Aorta (tissue), 5 donors: ENCODE results near the gene SPATA31D3. TPM values are rescaled to one million over a fixed set of nuclear protein-coding genes. Genes with fewer than 3 reads are reported as not detected.

ENCODE experiments used
- ATAC-seq: fragments of 200-7000 bp; cut with Tn5 transposase; one replicate; pipeline ENCODE4 v1.9.1; 2022; ENCODE audit warnings: moderate library complexity; ENCODE audit not compliant: low FRiP score
- DNase-seq, 2 donors: peaks; one replicate each; pipeline ENCODE4 v3.0.0-alpha.2; 2020
- H3K27ac ChIP-seq, 2 donors: one replicate each; pipeline ENCODE4 v1.5.1; 2013; ENCODE audit warnings: low read length in 2 of 2, mild to moderate bottlenecking in 2 of 2, moderate library complexity in 2 of 2, control low read depth in 1 of 2, inconsistent platforms in 1 of 2, low read depth in 1 of 2
- H3K27me3 ChIP-seq, 2 donors: one replicate each; pipeline ENCODE4 v1.6.1; 2013; ENCODE audit warnings: control low read depth in 1 of 2, low read length in 1 of 2, mild to moderate bottlenecking in 1 of 2, moderate library complexity in 1 of 2; ENCODE audit not compliant: insufficient read depth in 2 of 2, control insufficient read depth in 1 of 2
- H3K36me3 ChIP-seq, 2 donors: one replicate each; pipeline ENCODE4 v1.6.1; 2013; ENCODE audit warnings: control low read depth in 1 of 2, low read length in 1 of 2, mild to moderate bottlenecking in 1 of 2; ENCODE audit not compliant: insufficient read depth in 2 of 2, control insufficient read depth in 1 of 2
- H3K4me1 ChIP-seq, 2 donors: one replicate each; pipeline ENCODE4 v1.6.1; 2013; ENCODE audit warnings: low read length in 2 of 2, control low read depth in 1 of 2, mild to moderate bottlenecking in 1 of 2, moderate library complexity in 1 of 2; ENCODE audit not compliant: insufficient read depth in 2 of 2, control insufficient read depth in 1 of 2
- H3K4me3 ChIP-seq, 2 donors: one replicate each; pipeline ENCODE4 v1.5.1; 2013; ENCODE audit warnings: low read length in 2 of 2, control low read depth in 1 of 2, mild to moderate bottlenecking in 1 of 2
- H3K9me3 ChIP-seq: one replicate; pipeline ENCODE4 v1.6.1; 2013; ENCODE audit warnings: mild to moderate bottlenecking, low read length; ENCODE audit not compliant: control insufficient read depth
- WGBS, 2 donors: extraction: QIAGEN DNeasy Blood & Tissue Kit; methylation state at CpG; one replicate each; pipeline ENCODE4 v1.1.7; 2013; 5-methylcytosine and 5-hydroxymethylcytosine counted together
- intact Hi-C, 2 donors: fragments of 100-400 bp; cut with DNase I; formaldehyde crosslinking; loops; one replicate each; pipeline versions ENCODE4 v1.14.2 to v1.15.0; 2022
- polyA plus RNA-seq, 2 donors: library from polyadenylated mRNA; stranded (reverse); fragments of 200-250 nt; gene quantifications; one replicate each; pipeline ENCODE4 v1.2.3, GENCODE V29; 2013
- total RNA-seq, 2 donors: library from RNA; stranded (reverse); fragmentation: NEBNext Ultra II Directional; extraction: Animal tissue kit (Norgen Biotek cat#: 25700); gene quantifications; one replicate each; pipeline ENCODE4 v1.2.1, GENCODE V29; 2021
- donor health status: healthy with polysubstance abuse.
- donor health status: Bipolar disorder and iron deficiency.
- donor health status: DM: no; HTN: no; CAD: no.
- donor health status: DM: no; HTN: no; CAD: no.
- donor health status: DM: yes; HTN: yes; CAD: no.

SPATA31D3 gene
- total and polyA plus RNA-seq, 4 donors, result not detected

DNA sequence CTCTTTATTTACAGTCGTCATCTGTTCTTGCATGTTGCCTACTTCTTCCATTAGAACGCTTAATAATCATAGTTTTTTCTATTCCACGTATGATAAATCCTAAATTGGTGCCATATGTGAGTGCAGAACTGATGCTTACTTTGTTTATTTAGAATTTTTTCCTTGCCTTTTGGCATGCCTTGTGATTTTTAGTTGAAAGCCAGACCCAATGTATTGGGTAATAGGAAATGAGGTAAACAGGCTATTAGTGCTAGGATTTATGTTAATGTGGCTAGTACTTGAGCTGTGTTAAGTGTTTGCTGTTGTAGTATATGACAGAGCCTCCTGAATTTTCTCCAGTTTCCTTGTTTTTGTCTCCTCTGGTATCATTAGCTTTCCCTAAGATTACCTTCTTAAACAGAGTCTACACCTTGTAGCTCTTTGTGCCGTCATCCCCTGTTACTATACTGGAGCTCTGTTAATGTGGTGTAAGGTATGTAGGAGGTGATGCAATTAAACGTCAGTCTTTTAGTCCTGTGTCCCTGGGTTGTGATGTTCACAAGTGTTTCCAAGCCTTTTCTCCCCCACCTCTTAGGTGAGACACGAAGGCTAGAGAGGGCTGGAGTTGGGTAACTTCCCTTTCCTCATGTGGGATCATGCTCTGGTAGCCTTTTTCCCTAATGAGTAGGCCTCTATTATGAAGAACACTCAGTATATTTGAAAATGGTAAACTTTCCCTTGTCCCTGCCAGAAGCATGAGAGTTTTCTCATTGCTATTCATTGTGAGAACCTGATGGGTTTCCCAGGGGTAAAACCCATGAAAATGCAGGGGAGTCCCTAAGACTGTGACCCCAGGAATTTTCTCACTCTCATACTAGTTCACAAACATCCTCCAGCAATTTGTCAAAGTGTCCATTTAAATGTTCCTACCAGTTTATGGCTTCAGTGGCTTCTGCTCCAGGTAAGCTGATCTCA lies 21.2 kb downstream of the SPATA31D3 start:
- DNase-seq (no peak), ATAC-seq (no peak)
- H3K4me3 ChIP-seq, result no peak overlapping the region
- intact Hi-C loops, result no loop called here
- H3K9me3 ChIP-seq, result peaks cover 2% of the 10 kb centered on the region
- H3K27ac ChIP-seq, result no peak overlapping the region
- H3K27me3 ChIP-seq, result no peaks in the 10 kb centered on the region
- no peaks in the 10 kb centered on the region for H3K4me1 ChIP-seq
- WGBS, 2 donors, result 81 to 83% methylated on average over 6 of the region's 6 CpGs
- H3K36me3 ChIP-seq, result no peaks in the 10 kb centered on the region

DNA sequence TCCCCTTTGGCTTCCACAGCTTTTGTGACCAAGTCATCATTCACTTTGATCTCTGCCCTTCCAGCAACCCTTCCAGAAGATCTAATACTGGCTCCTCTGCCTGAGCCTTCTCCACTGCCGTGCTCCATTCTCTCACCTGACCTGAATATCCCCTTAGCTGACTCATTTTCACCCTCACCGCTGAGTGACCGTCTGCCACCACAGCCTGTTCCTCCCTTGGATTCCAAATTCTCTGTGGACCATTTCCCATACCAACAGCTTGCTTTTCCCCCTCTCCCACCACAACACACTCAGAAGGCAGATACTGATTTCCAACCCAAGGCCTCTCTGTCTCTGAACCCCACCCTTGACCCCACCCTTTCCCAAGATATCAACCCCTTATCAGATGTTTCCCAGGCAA lies 24.7 kb downstream of the SPATA31D3 start:
- WGBS, 2 donors, result 93 to 95% methylated on average over 3 of the region's 3 CpGs
- Histone ChIP-seq H3K4me3 (no peak overlapping the region), H3K27me3 (no peaks in the 10 kb centered on the region), H3K9me3 (peaks cover 2% of the 10 kb centered on the region), H3K4me1 (peaks cover 0 to 1% of the 10 kb centered on the region in 2 donors), H3K27ac (no peak overlapping the region), H3K36me3 (no peaks in the 10 kb centered on the region)
- intact Hi-C loops, result no loop called here
- no peak for DNase-seq
- ATAC-seq, result no peak

DNA sequence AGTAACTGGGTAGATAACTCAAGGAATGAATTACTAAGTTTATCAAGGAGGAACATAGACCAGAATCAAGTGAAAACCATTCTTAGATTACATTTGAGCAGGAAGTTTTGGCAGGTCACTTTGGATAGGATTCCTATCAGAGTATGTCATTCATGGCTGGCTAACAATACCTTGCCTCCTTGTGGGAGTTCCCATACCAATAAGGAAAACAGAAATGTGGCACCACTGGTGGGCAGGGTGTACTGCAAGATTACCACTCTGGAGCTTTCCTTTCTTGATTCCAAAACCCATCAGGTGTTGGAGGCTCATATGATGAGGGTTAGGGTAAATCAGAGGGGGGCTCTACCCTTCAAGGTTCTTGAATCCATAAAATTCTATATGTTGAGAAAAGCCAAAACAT lies 26.7 kb downstream of the SPATA31D3 start:
- Histone ChIP-seq H3K9me3 (peaks cover 2% of the 10 kb centered on the region), H3K27ac (no peak overlapping the region), H3K4me1 (peaks cover 0 to 1% of the 10 kb centered on the region in 2 donors), H3K27me3 (no peaks in the 10 kb centered on the region), H3K36me3 (no peaks in the 10 kb centered on the region), H3K4me3 (no peak overlapping the region)
- no peak for ATAC-seq
- intact Hi-C loops, result no loop called here
- no peak for DNase-seq

DNA sequence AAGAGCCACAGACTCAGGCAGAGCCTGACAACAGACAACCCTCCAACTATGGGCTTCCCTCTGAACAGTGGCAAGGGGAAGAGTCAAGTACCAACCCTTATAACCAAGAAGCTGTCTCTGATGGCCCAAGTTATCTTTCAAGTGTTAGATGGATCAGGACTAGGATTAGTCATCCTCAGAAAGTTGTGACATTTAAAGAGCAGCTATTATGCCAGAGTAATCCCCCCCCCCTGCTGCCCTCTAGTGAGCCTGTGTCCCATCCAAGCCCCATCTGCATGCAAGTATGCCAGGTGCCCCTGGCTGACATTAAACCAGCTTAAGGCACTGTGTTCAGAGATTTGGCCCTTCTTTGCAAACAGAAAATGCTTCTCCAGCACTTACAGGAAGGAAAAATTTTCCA lies 28.4 kb downstream of the SPATA31D3 start:
- peaks cover 2% of the 10 kb centered on the region for H3K9me3 ChIP-seq
- H3K36me3 ChIP-seq, result no peaks in the 10 kb centered on the region
- intact Hi-C loops, result no loop called here
- ATAC-seq, result no peak
- no peak overlapping the region for H3K27ac ChIP-seq
- H3K4me1 ChIP-seq, result peaks cover 0 to 1% of the 10 kb centered on the region in 2 donors
- no peak overlapping the region for H3K4me3 ChIP-seq
- no peak for DNase-seq
- no peaks in the 10 kb centered on the region for H3K27me3 ChIP-seq

DNA sequence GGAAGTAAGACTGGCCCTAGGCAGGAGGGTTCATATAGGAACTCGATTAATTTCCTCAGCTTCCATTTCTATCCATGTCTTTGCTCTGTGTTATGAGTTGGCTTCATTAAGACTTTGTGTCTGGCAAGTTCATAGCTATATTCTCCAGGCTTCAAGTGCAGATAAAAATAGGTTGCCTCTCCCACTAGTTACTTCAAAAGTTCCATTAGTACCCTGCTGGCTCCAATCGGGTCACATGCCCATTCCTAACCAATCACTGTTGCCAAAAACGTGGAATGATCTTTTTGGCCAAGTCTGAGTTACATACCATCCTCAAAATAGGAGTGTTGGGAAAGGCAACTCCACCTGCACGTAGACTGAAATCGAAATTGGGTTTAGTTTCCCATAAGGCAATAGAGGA lies 31.5 kb downstream of the SPATA31D3 start:
- Histone ChIP-seq H3K4me1 (peaks cover 0 to 1% of the 10 kb centered on the region in 2 donors), H3K9me3 (no peaks in the 10 kb centered on the region), H3K4me3 (no peak overlapping the region), H3K27me3 (no peaks in the 10 kb centered on the region), H3K36me3 (no peaks in the 10 kb centered on the region), H3K27ac (no peak overlapping the region)
- no peak for DNase-seq
- 33 to 37% methylated on average over 5 of the region's 5 CpGs for WGBS, 2 donors
- intact Hi-C loops, result no loop called here
- no peak for ATAC-seq

DNA sequence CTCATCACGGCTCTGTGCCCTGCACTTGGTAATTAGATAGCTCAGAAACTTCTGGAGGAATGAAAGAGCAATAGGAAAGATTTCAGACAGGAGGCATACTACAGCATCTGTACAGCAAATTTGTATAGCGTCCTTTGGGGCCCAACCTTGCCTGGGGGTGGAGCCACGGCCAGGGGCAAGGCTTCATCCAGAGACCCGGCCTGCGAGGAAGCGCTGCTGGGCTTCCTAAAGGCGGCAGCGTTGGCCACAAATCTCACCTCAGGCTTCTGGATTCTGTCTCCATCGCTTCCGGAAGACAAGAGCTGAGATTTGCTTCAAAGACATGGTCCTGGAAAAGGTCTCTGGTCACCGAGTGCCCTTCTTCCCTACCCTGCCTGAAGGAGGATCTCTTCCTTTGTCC lies 33.1 kb downstream of the SPATA31D3 start:
- Histone ChIP-seq H3K36me3 (no peaks in the 10 kb centered on the region), H3K4me1 (no peaks in the 10 kb centered on the region), H3K27me3 (no peaks in the 10 kb centered on the region), H3K9me3 (no peaks in the 10 kb centered on the region), H3K4me3 (no peak overlapping the region), H3K27ac (no peak overlapping the region)
- 94 to 96% methylated on average over 11 of the region's 11 CpGs for WGBS, 2 donors
- intact Hi-C loops, result no loop called here
- ATAC-seq (no peak), DNase-seq (no peak)

DNA sequence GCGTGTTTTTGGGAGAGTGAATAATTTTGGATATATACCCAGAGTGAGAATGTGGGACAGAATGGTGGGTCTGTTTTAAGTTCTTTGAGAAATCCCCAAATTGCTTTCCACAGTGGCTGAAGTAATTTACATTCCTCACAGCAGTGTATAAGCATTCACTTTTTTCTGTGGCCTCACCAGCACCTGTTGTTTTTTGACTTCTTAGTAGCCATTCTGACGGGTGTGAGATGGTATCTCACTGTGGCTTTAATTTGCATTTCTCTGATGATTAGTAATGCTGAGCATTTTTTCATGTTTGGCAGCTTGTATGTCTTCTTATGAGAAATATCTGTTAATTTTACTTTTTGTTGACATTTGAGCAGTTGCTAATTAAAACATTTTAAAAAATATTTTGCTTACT lies 35.9 kb downstream of the SPATA31D3 start:
- H3K27ac ChIP-seq, result no peak overlapping the region
- WGBS, 2 donors, result 78 to 81% methylated on average over 2 of the region's 2 CpGs
- ATAC-seq (no peak), DNase-seq (no peak)
- H3K9me3 ChIP-seq, result no peaks in the 10 kb centered on the region
- intact Hi-C loops, result no loop called here
- no peaks in the 10 kb centered on the region for H3K27me3 ChIP-seq
- H3K4me1 ChIP-seq, result no peaks in the 10 kb centered on the region
- H3K36me3 ChIP-seq, result no peaks in the 10 kb centered on the region
- H3K4me3 ChIP-seq, result no peak overlapping the region

DNA sequence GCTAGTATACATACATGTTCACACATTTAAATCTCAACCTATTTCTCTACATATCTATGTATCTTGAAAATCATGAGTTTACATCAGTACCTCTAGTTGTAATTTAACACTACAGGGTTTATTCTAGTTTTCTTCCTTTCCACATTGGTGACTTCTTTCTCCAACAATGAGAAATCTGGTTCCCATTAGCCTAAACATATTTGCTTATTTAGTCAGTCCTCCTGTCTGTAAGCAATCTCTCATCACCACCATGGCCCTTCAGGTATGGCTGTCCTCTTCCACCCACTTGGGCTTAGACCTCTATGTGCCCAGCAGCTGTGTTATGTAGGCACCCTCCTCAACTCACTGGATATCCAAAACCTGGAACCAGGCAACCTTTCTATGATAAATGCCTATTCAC lies 37.3 kb downstream of the SPATA31D3 start:
- intact Hi-C loops, result no loop called here
- H3K4me3 ChIP-seq, result no peak overlapping the region
- ATAC-seq, result no peak
- H3K27ac ChIP-seq, result no peak overlapping the region
- no peaks in the 10 kb centered on the region for H3K4me1 ChIP-seq
- H3K27me3 ChIP-seq, result no peaks in the 10 kb centered on the region
- no peaks in the 10 kb centered on the region for H3K9me3 ChIP-seq
- no peaks in the 10 kb centered on the region for H3K36me3 ChIP-seq
- no peak for DNase-seq

DNA sequence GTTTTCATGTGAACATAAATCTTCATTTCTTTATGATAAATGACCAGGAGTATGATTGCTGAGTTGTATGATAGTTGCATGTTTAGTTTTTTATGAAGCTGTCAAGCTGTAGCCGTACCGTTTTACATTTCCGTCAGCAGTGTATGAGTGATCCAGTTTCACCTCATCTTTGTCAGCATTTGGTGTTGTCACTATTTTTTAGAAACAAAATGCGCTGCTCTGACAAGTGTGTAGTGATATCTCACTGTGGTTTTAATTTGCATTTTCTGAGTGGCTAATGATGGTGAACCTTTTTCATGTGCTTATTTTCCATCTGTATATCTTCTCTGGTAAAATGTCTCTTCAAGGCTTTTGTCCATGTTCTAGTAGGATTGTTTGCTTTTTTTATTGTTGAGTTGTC lies 38.6 kb downstream of the SPATA31D3 start:
- Histone ChIP-seq H3K4me1 (no peaks in the 10 kb centered on the region), H3K27me3 (no peaks in the 10 kb centered on the region), H3K36me3 (no peaks in the 10 kb centered on the region), H3K4me3 (no peak overlapping the region), H3K9me3 (no peaks in the 10 kb centered on the region), H3K27ac (no peak overlapping the region)
- WGBS, 2 donors, result 72 to 80% methylated on average over 4 of the region's 4 CpGs
- intact Hi-C loops, result no loop called here
- no peak for ATAC-seq
- DNase-seq, result no peak
